ENCODE data around the gene PRKAG3.

PRKAG3 gene

DNA sequence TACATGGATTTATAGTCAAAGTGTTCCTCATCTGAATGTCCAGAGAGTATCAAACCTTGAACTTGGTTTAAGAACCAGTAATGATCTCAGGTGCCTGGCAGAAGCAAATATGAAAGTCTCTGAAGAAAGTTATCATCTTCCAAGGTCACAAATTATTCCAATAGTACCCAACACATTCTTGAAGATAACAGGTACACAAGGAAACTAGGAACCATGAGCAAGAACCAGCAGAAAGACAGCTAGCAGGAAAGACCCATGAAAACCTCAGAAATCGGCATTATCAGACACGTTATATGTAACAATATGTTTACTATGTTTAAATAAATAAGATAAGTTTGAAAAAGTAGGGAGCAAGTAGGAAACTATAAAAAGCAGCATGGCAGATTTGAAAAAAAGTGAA is 5.9 kb upstream of the PRKAG3 start:
- no peak for DNase-seq

DNA sequence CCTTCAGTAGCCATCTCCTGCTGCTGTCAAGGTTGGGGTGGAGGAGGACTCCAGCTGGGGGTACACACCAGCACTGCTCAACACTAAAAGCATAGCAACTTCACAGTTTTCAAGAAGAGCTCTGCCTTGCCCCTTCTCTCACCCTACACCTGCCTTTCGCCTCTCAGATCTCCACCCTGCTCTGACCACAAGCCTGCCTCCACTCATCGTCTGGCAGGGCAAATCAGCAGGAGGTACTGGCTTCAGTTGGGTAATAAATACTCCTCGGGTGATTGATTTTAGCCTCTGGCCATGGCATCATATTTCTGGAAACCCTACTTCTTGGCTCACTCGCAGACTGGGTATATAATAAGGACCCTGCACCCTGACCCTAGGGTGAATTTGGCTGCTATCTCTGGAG is 3.1 kb upstream of the PRKAG3 start:
- no peak for DNase-seq

DNA sequence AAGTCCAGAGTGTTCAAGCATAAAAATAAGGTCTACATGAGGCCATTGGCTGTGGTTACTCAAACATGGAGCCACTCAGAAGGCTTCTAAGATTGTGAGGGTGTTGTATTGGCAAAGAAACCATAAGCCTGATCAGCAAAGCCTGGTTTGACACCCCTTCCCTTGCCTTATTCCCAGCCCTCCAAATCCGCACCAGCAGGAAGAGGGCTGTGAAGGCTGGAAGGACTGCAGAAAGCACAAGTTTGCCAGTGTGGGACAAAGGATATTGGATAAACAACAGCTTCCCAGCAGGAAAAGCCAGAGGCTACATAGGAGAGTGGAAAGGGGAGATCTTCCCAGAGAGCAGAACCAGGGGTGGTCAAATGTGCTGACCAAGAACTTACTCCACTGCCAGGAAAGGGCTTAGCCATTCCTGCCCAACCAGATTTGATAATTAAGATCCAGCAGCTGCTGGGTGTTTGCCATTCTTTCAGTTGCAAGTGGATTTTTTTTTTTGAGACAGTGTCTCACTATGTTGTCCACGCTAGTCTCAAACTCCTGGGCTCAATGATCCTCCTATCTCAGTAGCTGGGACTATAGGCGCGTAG is 1.5 kb upstream of the PRKAG3 start:
- no peak for DNase-seq

DNA sequence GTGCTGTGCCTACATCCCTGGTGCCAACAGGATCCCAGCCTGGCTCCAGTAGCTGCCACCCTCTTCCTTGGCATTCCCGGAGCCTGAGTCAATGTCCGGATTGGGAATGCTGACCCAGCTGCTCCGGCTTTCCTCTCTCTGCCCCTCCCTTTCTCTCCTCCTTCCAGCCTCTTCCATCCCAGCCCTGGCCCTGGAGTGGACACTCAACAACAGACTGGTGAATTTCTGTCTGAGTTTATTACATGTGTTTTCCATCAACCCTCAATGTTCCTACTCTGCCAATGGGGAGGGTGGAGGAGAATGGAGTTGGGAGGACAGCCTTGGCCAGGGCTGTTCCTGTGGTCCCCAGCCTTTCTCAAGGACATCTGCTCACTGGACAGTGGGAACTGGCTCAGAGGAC is 917 bp upstream of the PRKAG3 start:
- DNase-seq = no peak

DNA sequence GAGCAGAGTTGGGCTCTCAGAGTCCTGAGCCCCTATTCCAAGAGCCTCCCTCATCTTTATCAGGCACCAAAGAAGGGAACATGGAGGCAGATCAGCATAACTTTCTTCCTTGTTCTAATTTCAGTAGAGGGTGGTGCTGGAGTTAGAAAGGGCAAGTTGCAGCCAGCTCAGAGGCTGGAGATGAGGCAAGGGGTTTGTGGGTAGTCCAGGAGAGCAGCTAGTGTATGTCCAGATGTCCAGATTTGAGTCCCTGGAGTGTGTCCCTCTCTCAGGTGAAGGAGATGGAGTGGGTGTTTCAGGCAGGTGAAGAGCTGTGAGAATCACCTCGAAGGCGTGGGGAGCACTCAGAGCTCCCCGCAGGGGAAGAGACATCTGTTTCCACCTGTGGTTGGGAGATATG is 478 bp upstream of the PRKAG3 start:
- DNase-seq = peak in 1 of 4 experiments; percentile 17

DNA sequence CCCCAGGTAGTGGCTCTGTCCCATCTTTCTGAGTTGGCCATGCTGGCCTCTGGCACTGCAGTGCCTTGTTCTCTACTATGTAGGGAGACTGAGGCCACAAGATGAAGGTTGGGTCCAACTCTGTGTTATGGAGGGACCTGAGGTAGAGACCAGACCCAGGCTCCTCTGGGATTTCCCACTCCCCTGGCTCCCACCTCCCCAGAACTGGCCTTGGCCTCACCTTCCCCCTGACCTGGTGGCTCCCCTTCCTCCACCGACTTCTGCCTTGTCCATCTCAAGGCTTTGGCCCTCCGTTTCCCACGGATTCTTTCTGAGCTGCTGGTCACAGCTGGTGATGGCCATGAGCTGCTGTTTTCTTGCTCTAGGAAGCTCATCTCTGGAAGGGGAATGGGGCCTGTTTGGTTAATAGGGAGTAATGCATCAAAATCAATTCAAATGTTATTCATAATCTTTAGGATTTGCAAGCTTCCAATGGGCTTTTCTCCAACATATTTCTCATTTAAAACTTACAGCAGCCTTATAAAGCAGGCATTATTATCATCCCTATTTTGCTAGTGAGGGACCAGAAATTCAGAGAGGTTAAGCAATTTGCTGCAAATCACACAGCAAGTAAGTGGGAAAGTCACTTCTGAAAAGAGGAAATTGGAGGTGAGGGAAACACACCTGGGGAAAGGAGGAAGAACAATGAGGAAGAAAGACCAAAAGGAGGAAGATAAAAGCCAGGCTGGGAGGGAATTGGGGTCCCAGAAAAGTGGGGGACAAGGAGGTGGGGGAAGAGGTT is 887 bp downstream of the PRKAG3 start:
- no peak for DNase-seq

DNA sequence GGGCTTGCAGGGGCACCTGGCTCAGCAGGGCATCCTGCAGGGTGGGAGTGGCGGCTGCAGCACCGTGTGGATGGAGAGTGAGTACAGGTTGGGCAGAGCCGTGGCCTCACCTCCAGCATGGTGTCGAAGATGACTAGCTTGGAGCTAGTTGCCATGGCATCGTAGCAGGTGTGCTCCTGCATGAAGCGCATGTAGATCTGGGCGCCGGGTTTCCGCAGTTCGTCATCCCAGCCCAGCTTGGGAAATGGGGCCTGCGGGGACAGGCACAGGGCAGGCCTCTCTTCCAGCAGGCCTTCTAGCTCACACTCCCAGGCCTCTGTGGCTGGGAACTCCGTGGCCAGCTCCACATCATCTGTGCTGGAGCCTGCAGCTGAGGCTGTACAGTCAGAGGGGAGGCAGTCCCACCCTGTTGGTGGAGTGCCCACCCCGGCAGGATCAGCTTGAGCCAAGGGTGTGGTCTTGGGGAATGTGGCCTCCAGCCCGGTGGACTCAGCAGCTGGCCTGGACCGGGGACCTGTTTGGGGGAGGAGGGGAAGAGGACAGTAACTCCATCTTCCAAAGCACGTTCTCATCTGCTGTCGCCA is 1.6 kb downstream of the PRKAG3 start:
- no peak for DNase-seq

DNA sequence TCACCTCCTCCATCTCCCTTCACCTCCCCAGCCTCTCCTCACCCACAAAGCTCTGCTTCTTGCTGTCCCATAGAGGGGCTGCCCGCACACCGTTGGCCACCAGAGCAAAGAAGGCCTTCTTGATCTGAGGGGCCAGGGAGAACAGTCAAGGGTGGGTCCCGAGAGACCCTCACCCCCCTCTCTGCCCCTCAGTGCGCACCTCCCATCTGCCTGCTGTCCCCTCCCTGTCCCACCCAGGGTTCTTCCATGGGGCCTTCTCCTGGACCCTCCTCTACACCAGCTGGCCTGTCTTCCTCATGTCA is 3.2 kb downstream of the PRKAG3 start:
- DNase-seq = no peak

DNA sequence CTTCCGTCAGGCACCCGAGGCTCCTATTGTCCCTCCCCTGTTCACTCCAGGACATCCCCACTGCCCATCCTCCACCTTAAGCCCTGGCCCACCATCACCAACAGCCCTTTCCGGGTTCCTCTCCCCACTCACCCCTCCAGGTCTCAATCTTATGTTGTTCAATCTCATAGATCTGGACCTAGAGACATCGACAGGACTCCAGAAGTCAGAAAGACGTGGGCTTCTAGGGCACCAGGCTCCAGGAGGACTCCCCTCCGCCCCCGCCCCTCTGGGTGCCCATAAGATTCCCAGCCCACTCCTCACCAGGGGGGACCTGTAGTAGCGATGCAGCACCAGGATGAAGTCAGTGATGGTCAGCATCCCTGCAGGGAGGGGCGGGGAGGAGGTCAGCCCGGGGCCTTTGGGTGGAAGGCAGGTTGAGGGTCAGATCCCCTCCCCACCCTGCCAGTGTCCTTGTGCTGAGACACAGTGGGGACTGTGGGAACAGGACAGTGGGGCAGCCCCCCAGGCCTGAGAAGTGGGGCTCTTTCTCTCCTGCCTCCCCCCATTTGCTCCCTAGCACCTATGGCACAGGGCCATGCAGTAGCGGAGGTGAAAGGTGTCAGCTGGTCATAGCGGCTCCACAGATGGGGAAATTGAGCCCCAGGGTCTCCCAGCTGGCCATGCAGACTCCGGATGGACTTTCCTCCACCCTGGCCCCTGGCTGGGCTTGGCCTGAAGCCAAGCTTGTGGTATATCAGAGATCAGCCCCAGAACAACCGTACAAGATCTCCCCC is 3.7 kb downstream of the PRKAG3 start:
- DNase-seq = no peak

DNA sequence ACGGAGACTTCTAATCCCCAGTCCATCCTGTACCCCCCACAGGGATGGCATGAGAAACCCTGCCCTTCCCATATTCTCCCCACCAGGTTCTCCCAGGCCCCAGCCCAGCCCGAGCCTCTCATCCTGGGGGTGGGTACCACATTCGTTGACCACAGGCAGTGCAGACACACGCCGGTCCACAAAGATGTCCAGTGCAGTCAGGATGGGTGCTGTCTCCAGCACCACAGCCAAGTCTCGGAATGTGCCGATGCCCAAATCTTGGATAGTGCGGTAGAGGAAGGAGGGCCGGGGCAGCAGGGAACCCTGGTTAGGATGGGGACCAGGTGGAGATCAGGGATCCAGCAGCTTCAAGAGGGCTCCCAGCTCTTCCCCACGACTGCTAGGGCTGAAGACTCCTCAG is 4.8 kb downstream of the PRKAG3 start:
- DNase-seq = no peak

DNA sequence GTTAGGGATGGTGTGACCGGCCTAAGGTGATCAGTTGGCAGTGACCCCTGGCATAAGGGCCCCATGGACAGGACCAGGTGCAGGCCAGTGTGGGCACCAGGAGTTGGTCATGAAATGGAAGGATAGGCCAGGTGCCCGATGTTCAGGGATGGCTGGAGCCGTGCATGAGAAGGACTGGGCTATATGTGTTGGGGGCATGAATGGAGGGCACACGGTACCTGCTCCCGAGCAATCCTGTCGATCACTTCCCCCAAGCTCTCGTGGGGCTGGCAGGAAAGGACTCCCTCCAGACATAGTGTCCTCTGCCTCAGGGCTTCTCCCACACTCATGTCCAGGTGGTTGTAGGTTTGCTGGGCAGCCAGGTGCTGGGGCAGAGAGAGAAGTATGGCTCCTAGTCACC is 7.6 kb downstream of the PRKAG3 start:
- no peak for DNase-seq

DNA sequence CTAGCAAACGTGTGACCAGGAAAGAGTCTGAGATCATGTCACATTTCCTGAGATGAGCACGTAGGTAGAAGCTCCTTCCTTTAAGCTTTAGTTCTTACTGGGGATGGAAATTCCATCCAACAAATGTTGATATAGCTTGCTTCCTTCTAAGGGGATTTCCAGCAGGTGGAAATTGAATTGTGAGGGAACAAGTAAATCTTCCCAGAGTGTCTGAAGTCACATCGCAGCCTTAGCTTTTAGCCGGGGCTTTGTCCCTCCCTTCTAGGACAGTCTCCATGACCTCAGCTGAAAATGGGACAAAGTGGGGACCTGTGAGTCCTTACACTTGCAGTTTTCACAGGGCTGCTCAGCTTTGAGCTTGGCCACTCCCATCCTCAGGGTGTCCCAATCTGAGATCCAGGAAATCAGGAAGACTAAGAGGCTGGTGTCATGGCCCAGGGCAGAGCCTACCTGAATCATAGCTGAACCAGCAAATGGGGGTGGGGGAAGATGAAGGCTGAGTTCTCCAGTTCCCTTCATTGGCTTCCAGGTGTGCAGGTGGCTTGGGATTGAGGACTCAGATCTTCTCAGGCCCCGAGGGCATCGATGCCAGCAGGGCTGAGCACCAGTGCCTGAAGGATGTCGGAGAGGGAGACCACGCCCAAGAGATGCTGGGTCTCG is 8.3 kb downstream of the PRKAG3 start:
- DNase-seq = peak in 2 of 4 experiments; percentile 31 to 48

DNA sequence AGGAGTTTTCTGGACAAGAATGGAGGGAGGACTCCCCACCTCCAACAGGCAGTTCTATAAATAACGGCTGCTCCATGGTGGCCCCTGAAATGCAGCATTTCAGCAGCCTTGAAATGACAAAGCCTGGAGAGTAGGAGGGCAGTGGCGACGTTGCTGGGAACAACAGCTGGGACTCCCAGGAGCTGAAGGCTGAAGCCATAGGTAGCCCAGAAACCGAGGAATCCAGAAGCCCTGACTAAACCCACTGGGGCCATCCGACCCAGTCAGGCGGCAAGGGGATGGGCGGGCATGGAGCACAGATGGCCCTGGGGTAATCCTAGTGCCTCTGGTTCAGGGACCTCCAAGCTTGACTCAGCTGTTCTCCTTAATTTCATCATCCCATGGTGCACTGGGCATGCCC is 9.0 kb downstream of the PRKAG3 start:
- no peak for DNase-seq

DNA sequence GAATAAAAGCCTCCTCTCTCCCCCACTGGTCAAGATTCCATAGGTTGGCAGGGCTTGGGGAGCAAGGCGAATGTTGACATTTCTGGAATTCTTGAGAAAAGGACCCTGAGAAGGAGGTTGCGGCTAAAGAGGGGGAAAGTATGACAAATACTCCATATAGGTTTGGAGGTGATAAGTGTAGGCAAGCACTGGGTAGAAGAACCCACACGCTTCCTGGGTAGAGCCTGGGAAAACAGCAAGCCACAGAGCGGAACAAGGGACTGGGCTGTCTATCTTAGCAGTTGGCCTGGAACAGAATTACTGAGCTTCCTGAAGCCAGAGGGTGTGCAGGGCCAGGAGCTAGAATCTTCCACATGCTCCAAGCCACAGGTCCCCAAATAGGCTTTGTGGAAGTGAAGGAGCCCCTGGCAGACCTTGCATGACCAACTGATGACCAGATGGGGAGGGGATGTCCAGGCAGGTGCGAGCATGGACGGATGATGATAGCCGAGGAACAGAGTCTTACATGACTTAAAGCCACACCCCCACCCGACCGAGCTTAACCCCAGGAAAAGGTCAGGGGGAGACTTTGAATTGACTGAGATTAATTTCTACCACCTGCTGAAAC is 9.9 kb downstream of the PRKAG3 start:
- peak in 1 of 4 experiments; percentile 34 for DNase-seq

DNA sequence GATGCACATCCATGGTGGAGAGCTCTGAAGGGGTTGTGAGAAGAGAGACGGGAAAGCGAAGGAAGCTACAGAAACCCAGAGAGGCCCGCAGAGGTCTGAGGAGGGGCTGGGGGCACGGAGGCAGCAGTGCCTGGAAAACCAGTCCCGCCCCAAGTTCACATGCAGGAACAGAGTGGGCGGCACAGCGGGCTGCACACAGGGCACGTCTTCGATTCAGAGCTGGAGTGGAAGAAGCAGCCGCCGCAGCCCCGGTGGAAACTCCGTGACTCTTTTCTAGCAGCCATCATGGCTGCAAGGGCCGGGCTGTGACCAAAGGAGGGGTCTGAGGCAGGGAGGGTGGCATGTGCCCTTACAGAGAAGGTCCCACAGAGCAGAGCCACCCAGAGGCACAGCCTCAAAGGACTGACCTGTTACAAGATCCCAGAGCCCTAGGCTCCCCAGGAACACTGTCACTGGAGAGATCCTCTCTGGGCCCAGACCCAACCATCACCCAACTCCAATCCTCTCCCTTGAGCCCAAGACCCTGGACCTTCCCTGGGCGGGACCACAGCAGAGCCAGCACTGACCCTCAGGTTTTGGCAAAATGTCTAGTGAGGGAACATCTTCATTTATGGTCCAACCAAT is 10.7 kb downstream of the PRKAG3 start:
- DNase-seq = no peak

DNA sequence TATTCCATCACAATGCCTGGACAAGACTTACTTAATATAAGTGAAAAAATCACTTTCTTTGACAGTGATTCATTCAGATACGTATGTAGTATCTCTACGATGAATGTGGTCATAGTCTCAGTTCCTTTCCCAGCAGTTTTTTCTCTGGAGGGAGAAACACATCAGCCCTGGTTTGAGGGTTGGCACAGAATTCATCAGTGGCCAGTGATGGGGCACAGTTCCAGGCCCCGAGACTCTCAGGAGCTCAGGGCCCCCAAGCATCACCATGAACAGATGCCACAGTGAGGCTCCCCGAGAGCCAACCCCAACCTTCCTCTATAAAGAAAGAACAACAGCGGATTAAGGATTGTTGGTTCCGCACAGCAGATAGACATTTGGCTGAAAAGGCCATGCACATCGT is 12.5 kb downstream of the PRKAG3 start:
- peak; percentile 47 to 85 (median 69) for DNase-seq

DNA sequence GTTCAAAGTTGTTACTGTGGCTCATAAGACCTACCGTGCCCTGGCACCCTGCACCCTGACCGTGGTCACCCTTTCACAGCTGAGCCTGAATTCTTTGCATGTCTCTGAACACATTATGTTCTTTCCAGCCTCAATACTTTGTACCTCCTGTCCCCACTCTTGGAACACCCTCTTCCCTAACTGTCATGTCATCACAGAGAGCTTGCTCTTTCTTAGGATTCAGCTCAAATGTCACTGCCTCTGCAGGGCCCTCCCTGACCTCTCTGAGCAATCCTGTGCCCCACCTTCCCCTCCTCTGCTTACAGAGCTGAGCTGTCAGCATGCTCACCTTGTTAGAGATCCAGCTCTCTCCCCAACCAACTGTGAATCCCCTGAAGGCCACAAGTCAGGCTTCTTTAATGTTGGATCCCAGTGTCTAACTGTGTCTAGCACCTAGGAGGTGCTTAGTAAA is 15.0 kb downstream of the PRKAG3 start:
- DNase-seq = no peak

DNA sequence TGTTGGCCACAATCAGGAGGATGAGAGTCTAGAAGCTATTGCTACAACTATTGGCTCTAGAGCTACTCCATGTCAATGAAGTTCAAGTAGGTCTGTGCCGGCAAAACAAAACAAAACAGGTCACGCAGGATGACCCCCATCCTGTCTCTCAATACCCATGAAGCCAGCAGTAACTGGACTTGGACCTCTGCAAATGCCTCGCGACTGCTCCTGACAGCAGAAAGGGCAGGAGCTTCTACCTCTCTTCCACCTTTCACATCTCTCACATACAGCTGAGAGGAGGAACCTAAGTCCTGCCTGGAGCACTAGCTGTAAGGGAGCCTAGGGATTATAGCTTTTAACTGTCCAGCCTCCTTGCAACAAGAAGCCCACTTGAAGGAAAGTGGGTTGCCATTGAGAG is 16.0 kb downstream of the PRKAG3 start:
- no peak for DNase-seq

DNA sequence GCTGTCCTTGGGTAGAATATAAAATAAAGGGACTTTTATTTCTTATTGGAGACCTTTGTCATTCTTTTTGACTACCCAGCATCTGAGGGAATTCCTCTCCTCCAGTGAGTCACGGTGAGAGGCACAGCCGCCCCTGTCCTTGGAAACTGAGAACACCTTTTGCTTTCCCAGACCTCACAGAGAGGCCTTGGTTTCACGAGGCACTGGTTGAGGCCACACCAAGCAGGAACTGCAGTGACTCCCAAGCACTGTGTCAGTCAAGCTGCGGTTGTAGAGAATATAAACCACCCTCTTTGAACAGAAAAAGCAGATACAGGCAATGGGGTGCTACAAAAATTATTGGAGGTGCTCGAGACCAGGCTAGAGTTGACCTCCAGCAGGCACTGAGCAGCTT is 16.4 kb downstream of the PRKAG3 start:
- DNase-seq = no peak

DNA sequence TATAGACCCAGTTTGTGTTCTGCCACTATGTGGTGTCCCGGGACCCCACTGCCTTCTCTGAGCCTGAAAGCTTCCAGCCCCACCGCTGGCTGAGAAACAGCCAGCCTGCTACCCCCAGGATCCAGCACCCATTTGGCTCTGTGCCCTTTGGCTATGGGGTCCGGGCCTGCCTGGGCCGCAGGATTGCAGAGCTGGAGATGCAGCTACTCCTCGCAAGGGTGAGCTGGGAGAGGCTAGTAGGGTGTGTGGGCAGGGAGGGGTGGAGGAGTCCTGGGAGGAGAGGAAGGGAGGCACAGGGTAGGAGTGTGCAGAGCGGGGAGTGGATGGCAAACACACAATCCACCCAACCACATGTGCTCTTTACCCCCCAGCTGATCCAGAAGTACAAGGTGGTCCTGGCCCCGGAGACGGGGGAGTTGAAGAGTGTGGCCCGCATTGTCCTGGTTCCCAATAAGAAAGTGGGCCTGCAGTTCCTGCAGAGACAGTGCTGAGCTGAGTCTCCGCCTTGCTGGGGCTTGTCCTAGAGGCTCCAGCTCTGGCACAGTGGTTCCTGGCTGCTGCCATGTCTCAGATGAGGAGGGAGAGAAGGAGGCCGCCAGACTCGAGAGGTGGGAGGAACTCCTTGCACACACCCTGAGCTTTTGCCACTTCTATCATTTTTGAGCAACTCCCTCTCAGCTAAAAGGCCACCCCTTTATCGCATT is 16.9 kb downstream of the PRKAG3 start:
- DNase-seq = peak in 1 of 4 experiments; percentile 40

DNA sequence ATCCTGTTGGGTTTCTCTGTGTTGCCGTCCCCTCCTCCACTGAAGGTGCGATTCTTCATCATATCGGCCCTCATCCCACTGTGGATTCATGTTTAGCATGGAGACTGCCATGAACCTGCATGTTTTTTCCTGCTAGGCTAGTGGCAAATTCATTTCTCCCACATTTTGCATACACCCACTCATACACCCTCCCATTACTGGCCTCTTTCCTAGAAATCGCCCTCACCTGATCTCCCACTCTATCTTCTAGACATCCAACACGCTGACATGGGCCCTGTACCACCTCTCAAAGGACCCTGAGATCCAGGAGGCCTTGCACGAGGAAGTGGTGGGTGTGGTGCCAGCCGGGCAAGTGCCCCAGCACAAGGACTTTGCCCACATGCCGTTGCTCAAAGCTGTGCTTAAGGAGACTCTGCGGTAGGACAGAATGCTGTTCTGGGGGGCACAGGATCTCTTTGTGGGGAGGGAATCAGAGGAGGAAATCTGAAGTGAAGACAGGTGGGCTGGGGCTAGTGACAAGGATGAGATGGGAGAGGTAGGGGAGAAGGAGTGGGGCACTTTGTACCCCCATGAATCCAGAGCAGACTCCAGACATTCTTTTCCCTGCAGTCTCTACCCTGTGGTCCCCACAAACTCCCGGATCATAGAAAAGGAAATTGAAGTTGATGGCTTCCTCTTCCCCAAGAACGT is 17.7 kb downstream of the PRKAG3 start:
- DNase-seq = peak in 1 of 4 experiments; percentile 34

Data from suppressor macrophage (primary cell).